Esophagus squamous epithelium (tissue), 5 donors: ENCODE results near the gene UBE2K. TPM values are rescaled to one million over a fixed set of nuclear protein-coding genes. Genes with fewer than 3 reads are reported as not detected.
"Not testable (repeated sequence)": the region's sequence is repeated elsewhere in the genome, so short reads cannot be mapped to it uniquely, and the experiment has no call there.

Experiments used
- DNase-seq: peaks from one replicate; lab custom pipeline; 2025; lab: John Stamatoyannopoulos, UW
- H3K27ac ChIP-seq, 4 donors: fragments of 200-600 bp; sonication (generic); one replicate each; pipeline ENCODE4 v1.5.1; 2016 to 2019; ENCODE audit warnings: mild to moderate bottlenecking in 1 of 4
- H3K27me3 ChIP-seq, 4 donors: fragments of 200-600 bp; sonication (generic); 1 replicate in 3 of 4; 2 replicates in 1 of 4; pipeline versions ENCODE4 v1.5.1 to v1.6.0; 2017 to 2021; ENCODE audit warnings: antibody characterized with exemption in 1 of 4
- H3K36me3 ChIP-seq, 3 donors: fragments of 200-600 bp; sonication (generic); one replicate each; pipeline ENCODE4 v1.5.1; 2016 to 2019
- H3K4me1 ChIP-seq, 3 donors: fragments of 200-600 bp; sonication (generic); one replicate each; pipeline ENCODE4 v1.5.1; 2017 to 2019
- H3K4me3 ChIP-seq, 4 donors: fragments of 200-600 bp; sonication (generic); 1 replicate in 3 of 4; 2 replicates in 1 of 4; pipeline ENCODE4 v1.5.1; 2016 to 2019; ENCODE audit warnings: mild to moderate bottlenecking in 2 of 4, moderate library complexity in 1 of 4
- H3K9me3 ChIP-seq, 3 donors: fragments of 200-600 bp; sonication (generic); one replicate each; pipeline ENCODE4 v1.5.1; 2016 to 2019
- CTCF ChIP-seq, 6 experiments: fragments of 450-650 bp in 4 of 6; fragments of 200-600 bp in 2 of 6; sonication (generic) in 2 of 6; IDR thresholded peaks; one replicate each; pipeline ENCODE4 v1.5.1; 2016 to 2019; ENCODE audit warnings: antibody characterized with exemption in 6 of 6, mild to moderate bottlenecking in 4 of 6, moderate library complexity in 4 of 6
- POLR2A ChIP-seq, 4 donors: fragments of 450-650 bp; IDR thresholded peaks; one replicate each; pipeline ENCODE4 v1.6.1; 2017; ENCODE audit warnings: antibody characterized with exemption in 4 of 4, mild to moderate bottlenecking in 4 of 4, moderate library complexity in 3 of 4
- WGBS, 2 donors: methylation state at CpG; one replicate each; pipeline ENCODE4 v1.1.5; 2018; 5-methylcytosine and 5-hydroxymethylcytosine counted together
- intact Hi-C: fragments of 100-400 bp; cut with DNase I; formaldehyde crosslinking; loops from one replicate; pipeline ENCODE4 v1.15.0; 2022
- total RNA-seq, 4 donors: library from RNA; depleted of rRNA; stranded (reverse); fragments of >200 nt; gene quantifications; one replicate each; pipeline ENCODE4 v1.1.0, GENCODE V29; 2016
- donor health status: DM: yes; HTN: yes; CAD: no.

Gene UBE2K
- 10 to 100 TPM; 28.1 to 37.6 (median 35.3) TPM for total RNA-seq

GRCh38 chr4:39697740-39698423 lies at the start of gene UBE2K:
UBE2K (plus strand) TSS chr4:39698136; CDS start chr4:39698328, 192 bp downstream.
- WGBS, 2 donors, result 0% methylated on average over 15 to 20 of the region's 84 CpGs
- H3K4me1 ChIP-seq, result peaks cover 5 to 54% (median 17%) of the 10 kb centered on the region in 3 donors
- intact Hi-C loops, result loop anchor here (5.0 kb wide), 1 partner anchor 279 kb away; the partner anchor contains the start of gene PDS5A
- no peaks in the 10 kb centered on the region for H3K9me3 ChIP-seq
- peak; percentile 55 for DNase-seq
- peaks cover 0 to 7% (median 3%) of the 10 kb centered on the region in 3 donors for H3K36me3 ChIP-seq
- H3K27ac ChIP-seq, result peak within 1 kb of the TSS; percentile 94 to 98 (median 96)
- no peaks in the 10 kb centered on the region for H3K27me3 ChIP-seq
- H3K4me3 ChIP-seq, result peak within 1 kb of the TSS; percentile 75 to 95 (median 88)
- TF ChIP-seq POLR2A (IDR thresholded peaks at IDR 0.05), result peak in 3 of 4 donors; percentile 45 to 91 (median 74)
- TF ChIP-seq CTCF (IDR thresholded peaks at IDR 0.05), result peak in 2 of 6 experiments; percentile 8 to 30

- H3K27me3 ChIP-seq, result no peaks in the 10 kb centered on the region
- H3K4me3 ChIP-seq, result no peak overlapping the region
- H3K9me3 ChIP-seq, result no peaks in the 10 kb centered on the region
- H3K27ac ChIP-seq, result no peak overlapping the region
- intact Hi-C loops, result no loop called here
- no peak for DNase-seq
- 88 to 90% methylated on average over 3 of the region's 3 CpGs for WGBS, 2 donors
- no peak for TF ChIP-seq CTCF (IDR thresholded peaks at IDR 0.05)
- TF ChIP-seq POLR2A (IDR thresholded peaks at IDR 0.05), result no peak
- H3K4me1 ChIP-seq, result no peaks in the 10 kb centered on the region
- H3K36me3 ChIP-seq, result no peaks in the 10 kb centered on the region
Observed at GRCh38 chr4:39648213-39648612, 49.7 kb upstream of the UBE2K start.

- no peaks in the 10 kb centered on the region for H3K4me1 ChIP-seq
- intact Hi-C loops, result no loop called here
- no peak overlapping the region for H3K27ac ChIP-seq
- no peaks in the 10 kb centered on the region for H3K36me3 ChIP-seq
- WGBS, 2 donors, result 93 to 97% methylated on average over 3 to 6 of the region's 6 CpGs
- no peaks in the 10 kb centered on the region for H3K27me3 ChIP-seq
- TF ChIP-seq CTCF (IDR thresholded peaks at IDR 0.05) (no peak), POLR2A (IDR thresholded peaks at IDR 0.05) (no peak)
- no peak overlapping the region for H3K4me3 ChIP-seq
- no peak for DNase-seq
- H3K9me3 ChIP-seq, result no peaks in the 10 kb centered on the region
Observed at GRCh38 chr4:39648827-39649558, 48.9 kb upstream of the UBE2K start.

GRCh38 chr4:39649639-39650265 lies 48.2 kb upstream of the UBE2K start:
- intact Hi-C loops, result no loop called here
- no peaks in the 10 kb centered on the region for H3K36me3 ChIP-seq

GRCh38 chr4:39651586-39651985 lies 46.4 kb upstream of the UBE2K start:
- 88 to 95% methylated on average over 4 of the region's 4 CpGs for WGBS, 2 donors

More at GRCh38 chr4:39649639-39650265, 48.2 kb upstream of the UBE2K start:
- no peak overlapping the region for H3K27ac ChIP-seq
- WGBS, 2 donors, result 77 to 85% methylated on average over 2 of the region's 2 CpGs
- peaks cover 0 to 3% (median 0%) of the 10 kb centered on the region in 3 donors for H3K4me1 ChIP-seq
- TF ChIP-seq CTCF (IDR thresholded peaks at IDR 0.05), result no peak
- TF ChIP-seq POLR2A (IDR thresholded peaks at IDR 0.05), result no peak
- H3K4me3 ChIP-seq, result no peak overlapping the region
- no peaks in the 10 kb centered on the region for H3K27me3 ChIP-seq
- no peak for DNase-seq
- H3K9me3 ChIP-seq, result no peaks in the 10 kb centered on the region

More at GRCh38 chr4:39651586-39651985, 46.4 kb upstream of the UBE2K start:
- intact Hi-C loops, H3K9me3 ChIP-seq, H3K36me3 ChIP-seq, H3K27ac ChIP-seq, H3K4me3 ChIP-seq, DNase-seq, H3K27me3 ChIP-seq: not testable (repeated sequence)
- H3K4me1 ChIP-seq, result peaks cover under 1 to 21% (median 5%) of the 10 kb centered on the region in 3 donors
